HepG2 (cell line): Measurements from ENCODE around the gene ING2. TPM values are rescaled to one million over a fixed set of nuclear protein-coding genes. Genes with fewer than 3 reads are reported as not detected.

Source experiments
- ATF7-NPFF ChIP-seq: sonication (generic); formaldehyde crosslinking; IDR thresholded peaks from 2 replicates; pipeline ENCODE4 v1.8.1; 2023; ENCODE audit warnings: mild to moderate bottlenecking, low read depth, missing genetic modification reagents, moderate library complexity
- FOXC1 ChIP-seq: sonication (generic); formaldehyde crosslinking; IDR thresholded peaks from 2 replicates; pipeline ENCODE4 v1.8.0; 2022; ENCODE audit warnings: mild to moderate bottlenecking, missing genetic modification reagents, borderline replicate concordance
- IRX3 ChIP-seq: sonication (generic); formaldehyde crosslinking; IDR thresholded peaks from 2 replicates; pipeline ENCODE4 v1.8.1; 2023; ENCODE audit warnings: mild to moderate bottlenecking, low read depth, missing genetic modification reagents, borderline replicate concordance
- MED1 ChIP-seq: sonication (generic); formaldehyde crosslinking; IDR thresholded peaks from 2 replicates; pipeline ENCODE4 v1.4.0; 2020; ENCODE audit warnings: missing genetic modification reagents
- NAIF1 ChIP-seq: sonication (generic); formaldehyde crosslinking; IDR thresholded peaks from 2 replicates; pipeline ENCODE4 v1.5.0; 2020; ENCODE audit warnings: mild to moderate bottlenecking, missing genetic modification reagents, borderline replicate concordance
- PTBP1 ChIP-seq: fragments of 200-400 bp; formaldehyde crosslinking; IDR thresholded peaks from 2 replicates; pipeline ENCODE4 v1.6.1; 2018; ENCODE audit warnings: low read length, low read depth; ENCODE audit not compliant: poor library complexity, severe bottlenecking
- SRSF1 ChIP-seq: fragments of 200-400 bp; formaldehyde crosslinking; optimal IDR thresholded peaks from 2 replicates; pipeline ENCODE3; 2017; ENCODE audit warnings: mild to moderate bottlenecking, low read depth, low read length, moderate library complexity
- ZNF430 ChIP-seq: sonication (generic); formaldehyde crosslinking; IDR thresholded peaks from 2 replicates; pipeline ENCODE4 v1.9.0; 2021; ENCODE audit warnings: mild to moderate bottlenecking, missing genetic modification reagents
- ZNF441 ChIP-seq: sonication (generic); formaldehyde crosslinking; IDR thresholded peaks from 2 replicates; pipeline ENCODE4 v1.7.0; 2021; ENCODE audit warnings: missing genetic modification reagents, borderline replicate concordance
- ZNF674 ChIP-seq: sonication (generic); formaldehyde crosslinking; IDR thresholded peaks from 2 replicates; pipeline ENCODE4 v1.5.0; 2020; ENCODE audit warnings: low read depth, mild to moderate bottlenecking, missing genetic modification reagents
- ZNF709 ChIP-seq: sonication (generic); formaldehyde crosslinking; IDR thresholded peaks from 2 replicates; pipeline ENCODE4 v1.5.0; 2020; ENCODE audit warnings: mild to moderate bottlenecking, missing genetic modification reagents
- ZNF724P ChIP-seq: sonication (generic); formaldehyde crosslinking; IDR thresholded peaks from 2 replicates; pipeline ENCODE4 v1.8.0; 2022; ENCODE audit warnings: missing genetic modification reagents, borderline replicate concordance
- ZNF780A ChIP-seq: sonication (generic); formaldehyde crosslinking; IDR thresholded peaks from 2 replicates; pipeline ENCODE4 v1.8.0; 2022; ENCODE audit warnings: mild to moderate bottlenecking, missing genetic modification reagents, moderate library complexity
- ZNF788 ChIP-seq: sonication (generic); formaldehyde crosslinking; IDR thresholded peaks from 2 replicates; pipeline ENCODE4 v1.5.0; 2020; ENCODE audit warnings: mild to moderate bottlenecking, missing genetic modification reagents, borderline replicate concordance
- polyA plus RNA-seq, 8 experiments: library from polyadenylated mRNA; depleted of rRNA in 3 of 8; stranded (reverse) in 7 of 8; unstranded in 1 of 8; fragments of >200 nt; fragmentation: Illumina TruSeq in 4 of 8; extraction: Trizol in 4 of 8; gene quantifications; 2 replicates each; pipeline versions ENCODE4 v1.2.1 to v1.2.3, GENCODE V29; 2011 to 2016; ENCODE audit warnings: low read depth in 4 of 8, missing spikeins in 1 of 8, mixed read lengths in 1 of 8; ENCODE audit not compliant: insufficient read depth in 1 of 8
- total RNA-seq, 5 experiments: library from RNA; depleted of rRNA; stranded (reverse); fragments of >200 nt; fragmentation: Illumina TruSeq; extraction: Trizol; gene quantifications; 2 replicates each; pipeline ENCODE4 v1.2.3, GENCODE V29; 2016; ENCODE audit warnings: low read depth in 1 of 5
- TF ChIP-seq, protein P1 (sequence below): sonication (generic); formaldehyde crosslinking; IDR thresholded peaks from 2 replicates; pipeline ENCODE4 v1.5.0; 2020; ENCODE audit warnings: mild to moderate bottlenecking, missing genetic modification reagents, moderate library complexity
- TF ChIP-seq, protein P2 (sequence below): IDR thresholded peaks from 2 replicates; pipeline ENCODE4 v1.6.1; 2016; ENCODE audit warnings: missing compliant biosample characterization, missing genetic modification reagents, borderline replicate concordance
- TF ChIP-seq, protein P3 (sequence below): sonication (generic); formaldehyde crosslinking; IDR thresholded peaks from 2 replicates; pipeline ENCODE4 v1.4.0; 2020; ENCODE audit warnings: missing genetic modification reagents, mild to moderate bottlenecking, borderline replicate concordance
- TF ChIP-seq, protein P4 (sequence below): sonication (generic); formaldehyde crosslinking; conservative IDR thresholded peaks from 2 replicates; pipeline ENCODE4 v1.4.0; 2020; ENCODE audit warnings: mild to moderate bottlenecking, missing genetic modification reagents, moderate library complexity

ING2 gene
- total and polyA plus RNA-seq, 2 of the 13 experiments (the other 11 are each of a cell fraction or from before 2014, with no cell fraction given): 6.6 to 12.4 TPM

DNA sequence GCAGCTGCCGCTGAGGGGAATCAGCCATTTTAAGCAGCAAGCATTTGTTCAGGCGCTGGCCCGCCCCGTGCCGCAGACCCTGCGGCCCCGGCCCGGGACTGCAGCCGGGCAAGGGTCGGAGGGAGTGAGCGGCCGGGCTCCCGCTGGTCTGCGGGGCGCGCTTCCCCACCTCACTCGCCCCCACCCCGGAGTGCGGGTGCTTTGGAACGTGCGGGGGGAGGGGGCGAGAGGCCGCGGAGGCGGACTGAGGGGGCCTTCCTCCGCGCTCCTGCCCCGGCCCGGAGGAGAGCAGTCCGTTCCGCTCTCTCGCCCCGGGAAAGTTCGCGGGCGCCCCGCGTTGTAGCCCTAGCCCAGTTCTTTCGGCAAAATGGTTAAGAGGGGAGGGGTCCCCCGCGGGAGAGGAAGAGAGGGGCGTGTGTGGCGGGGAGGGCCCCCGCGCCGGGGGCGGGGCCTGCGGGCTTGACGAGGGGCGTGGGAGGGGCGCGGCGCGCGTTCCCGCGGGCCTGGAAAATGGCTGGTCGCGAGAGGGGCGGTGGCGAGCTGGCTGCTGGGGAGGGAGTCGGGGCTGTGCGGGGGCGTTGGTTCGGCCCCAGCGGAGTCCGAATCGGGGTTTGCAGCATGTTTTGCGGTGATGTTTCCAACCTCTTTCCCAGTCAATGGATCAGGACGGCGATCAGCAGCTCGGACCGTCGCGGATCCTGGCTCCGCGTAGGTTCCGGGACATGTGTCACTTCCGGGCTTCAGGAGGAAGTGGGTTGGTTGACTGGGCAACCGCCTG, 942 bp downstream of the ING2 start (continued):
- peak; percentile 22; the same call in 1 of the 2 replicates for TF ChIP-seq ZNF709 (CRISPR knock-in tag)
- TF ChIP-seq IRX3: 0 out of 2 replicates have a peak, but pooled peaks have one; percentile 18
- TF ChIP-seq MED1 (CRISPR knock-in tag): peak; percentile 45; the same call in 1 of the 2 replicates
- peak; percentile 61; the same call in 1 of the 2 replicates for TF ChIP-seq FOXC1 (CRISPR knock-in tag)
- peak; percentile 84; the same call in 1 of the 2 replicates for TF ChIP-seq ZNF441
- TF ChIP-seq, protein P1, sequence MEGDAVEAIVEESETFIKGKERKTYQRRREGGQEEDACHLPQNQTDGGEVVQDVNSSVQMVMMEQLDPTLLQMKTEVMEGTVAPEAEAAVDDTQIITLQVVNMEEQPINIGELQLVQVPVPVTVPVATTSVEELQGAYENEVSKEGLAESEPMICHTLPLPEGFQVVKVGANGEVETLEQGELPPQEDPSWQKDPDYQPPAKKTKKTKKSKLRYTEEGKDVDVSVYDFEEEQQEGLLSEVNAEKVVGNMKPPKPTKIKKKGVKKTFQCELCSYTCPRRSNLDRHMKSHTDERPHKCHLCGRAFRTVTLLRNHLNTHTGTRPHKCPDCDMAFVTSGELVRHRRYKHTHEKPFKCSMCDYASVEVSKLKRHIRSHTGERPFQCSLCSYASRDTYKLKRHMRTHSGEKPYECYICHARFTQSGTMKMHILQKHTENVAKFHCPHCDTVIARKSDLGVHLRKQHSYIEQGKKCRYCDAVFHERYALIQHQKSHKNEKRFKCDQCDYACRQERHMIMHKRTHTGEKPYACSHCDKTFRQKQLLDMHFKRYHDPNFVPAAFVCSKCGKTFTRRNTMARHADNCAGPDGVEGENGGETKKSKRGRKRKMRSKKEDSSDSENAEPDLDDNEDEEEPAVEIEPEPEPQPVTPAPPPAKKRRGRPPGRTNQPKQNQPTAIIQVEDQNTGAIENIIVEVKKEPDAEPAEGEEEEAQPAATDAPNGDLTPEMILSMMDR: no peak
- TF ChIP-seq PTBP1: no peak
- no peak for TF ChIP-seq ZNF724P (CRISPR knock-in tag)
- no peak for TF ChIP-seq ZNF780A
- no peak for TF ChIP-seq SRSF1
- TF ChIP-seq, protein P2, sequence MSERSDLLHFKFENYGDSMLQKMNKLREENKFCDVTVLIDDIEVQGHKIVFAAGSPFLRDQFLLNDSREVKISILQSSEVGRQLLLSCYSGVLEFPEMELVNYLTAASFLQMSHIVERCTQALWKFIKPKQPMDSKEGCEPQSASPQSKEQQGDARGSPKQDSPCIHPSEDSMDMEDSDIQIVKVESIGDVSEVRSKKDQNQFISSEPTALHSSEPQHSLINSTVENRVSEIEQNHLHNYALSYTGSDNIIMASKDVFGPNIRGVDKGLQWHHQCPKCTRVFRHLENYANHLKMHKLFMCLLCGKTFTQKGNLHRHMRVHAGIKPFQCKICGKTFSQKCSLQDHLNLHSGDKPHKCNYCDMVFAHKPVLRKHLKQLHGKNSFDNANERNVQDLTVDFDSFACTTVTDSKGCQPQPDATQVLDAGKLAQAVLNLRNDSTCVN (CRISPR knock-in tag): no peak
- TF ChIP-seq, protein P3, sequence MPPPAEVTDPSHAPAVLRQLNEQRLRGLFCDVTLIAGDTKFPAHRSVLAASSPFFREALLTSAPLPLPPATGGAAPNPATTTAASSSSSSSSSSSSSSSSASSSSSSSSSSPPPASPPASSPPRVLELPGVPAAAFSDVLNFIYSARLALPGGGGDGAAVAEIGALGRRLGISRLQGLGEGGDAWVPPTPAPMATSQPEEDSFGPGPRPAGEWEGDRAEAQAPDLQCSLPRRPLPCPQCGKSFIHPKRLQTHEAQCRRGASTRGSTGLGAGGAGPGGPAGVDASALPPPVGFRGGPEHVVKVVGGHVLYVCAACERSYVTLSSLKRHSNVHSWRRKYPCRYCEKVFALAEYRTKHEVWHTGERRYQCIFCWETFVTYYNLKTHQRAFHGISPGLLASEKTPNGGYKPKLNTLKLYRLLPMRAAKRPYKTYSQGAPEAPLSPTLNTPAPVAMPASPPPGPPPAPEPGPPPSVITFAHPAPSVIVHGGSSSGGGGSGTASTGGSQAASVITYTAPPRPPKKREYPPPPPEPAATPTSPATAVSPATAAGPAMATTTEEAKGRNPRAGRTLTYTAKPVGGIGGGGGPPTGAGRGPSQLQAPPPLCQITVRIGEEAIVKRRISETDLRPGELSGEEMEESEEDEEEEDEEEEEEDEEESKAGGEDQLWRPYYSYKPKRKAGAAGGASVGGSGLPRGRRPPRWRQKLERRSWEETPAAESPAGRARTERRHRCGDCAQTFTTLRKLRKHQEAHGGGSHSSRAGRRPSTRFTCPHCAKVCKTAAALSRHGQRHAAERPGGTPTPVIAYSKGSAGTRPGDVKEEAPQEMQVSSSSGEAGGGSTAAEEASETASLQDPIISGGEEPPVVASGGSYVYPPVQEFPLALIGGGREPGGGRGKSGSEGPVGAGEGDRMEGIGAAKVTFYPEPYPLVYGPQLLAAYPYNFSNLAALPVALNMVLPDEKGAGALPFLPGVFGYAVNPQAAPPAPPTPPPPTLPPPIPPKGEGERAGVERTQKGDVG: no peak
- TF ChIP-seq, protein P4, sequence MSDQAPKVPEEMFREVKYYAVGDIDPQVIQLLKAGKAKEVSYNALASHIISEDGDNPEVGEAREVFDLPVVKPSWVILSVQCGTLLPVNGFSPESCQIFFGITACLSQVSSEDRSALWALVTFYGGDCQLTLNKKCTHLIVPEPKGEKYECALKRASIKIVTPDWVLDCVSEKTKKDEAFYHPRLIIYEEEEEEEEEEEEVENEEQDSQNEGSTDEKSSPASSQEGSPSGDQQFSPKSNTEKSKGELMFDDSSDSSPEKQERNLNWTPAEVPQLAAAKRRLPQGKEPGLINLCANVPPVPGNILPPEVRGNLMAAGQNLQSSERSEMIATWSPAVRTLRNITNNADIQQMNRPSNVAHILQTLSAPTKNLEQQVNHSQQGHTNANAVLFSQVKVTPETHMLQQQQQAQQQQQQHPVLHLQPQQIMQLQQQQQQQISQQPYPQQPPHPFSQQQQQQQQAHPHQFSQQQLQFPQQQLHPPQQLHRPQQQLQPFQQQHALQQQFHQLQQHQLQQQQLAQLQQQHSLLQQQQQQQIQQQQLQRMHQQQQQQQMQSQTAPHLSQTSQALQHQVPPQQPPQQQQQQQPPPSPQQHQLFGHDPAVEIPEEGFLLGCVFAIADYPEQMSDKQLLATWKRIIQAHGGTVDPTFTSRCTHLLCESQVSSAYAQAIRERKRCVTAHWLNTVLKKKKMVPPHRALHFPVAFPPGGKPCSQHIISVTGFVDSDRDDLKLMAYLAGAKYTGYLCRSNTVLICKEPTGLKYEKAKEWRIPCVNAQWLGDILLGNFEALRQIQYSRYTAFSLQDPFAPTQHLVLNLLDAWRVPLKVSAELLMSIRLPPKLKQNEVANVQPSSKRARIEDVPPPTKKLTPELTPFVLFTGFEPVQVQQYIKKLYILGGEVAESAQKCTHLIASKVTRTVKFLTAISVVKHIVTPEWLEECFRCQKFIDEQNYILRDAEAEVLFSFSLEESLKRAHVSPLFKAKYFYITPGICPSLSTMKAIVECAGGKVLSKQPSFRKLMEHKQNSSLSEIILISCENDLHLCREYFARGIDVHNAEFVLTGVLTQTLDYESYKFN (CRISPR knock-in tag): 0 out of 2 replicates have a peak, but pooled peaks have one; percentile 22
- no peak for TF ChIP-seq NAIF1 (CRISPR knock-in tag)
- TF ChIP-seq ZNF788: peak; percentile 52; the same call in 1 of the 2 replicates
- no peak for TF ChIP-seq ATF7-NPFF
- peak; percentile 63; the same call in 1 of the 2 replicates for TF ChIP-seq ZNF430 (CRISPR knock-in tag)
- no peak for TF ChIP-seq ZNF674 (CRISPR knock-in tag)
